HG03135 (cell line): Measurements from ENCODE around the gene AARS2.
A peak's percentile ranks its signal among the peaks of the same experiment; 100 is the strongest.
"Not testable (repeated sequence)": the region's sequence is repeated elsewhere in the genome, so short reads cannot be mapped to it uniquely, and the experiment has no call there.

ENCODE experiments used
- ATAC-seq: cut with Tn5 transposase; IDR thresholded peaks from one replicate; pipeline ENCODE4 v1.9.1; 2021; ENCODE audit warnings: mild to moderate bottlenecking, moderate library complexity; ENCODE audit not compliant: unreplicated experiment

The AARS2 gene

GRCh38 chr6:44312901-44313788 lies at the start of gene AARS2:
Gene AARS2, minus strand, starts transcription at chr6:44313347. Its CDS starts 24 bp downstream, at chr6:44313323.
- ATAC-seq, result peak; percentile 87

- ATAC-seq, result no peak
Observed at GRCh38 chr6:44361947-44362346, 48.8 kb upstream of the AARS2 start.

GRCh38 chr6:44359973-44360372 lies 46.8 kb upstream of the AARS2 start:
- no peak for ATAC-seq

GRCh38 chr6:44356487-44356886 lies 43.3 kb upstream of the AARS2 start:
- no peak for ATAC-seq

GRCh38 chr6:44355640-44356039 lies 42.5 kb upstream of the AARS2 start:
- no peak for ATAC-seq

GRCh38 chr6:44353336-44353735 lies 40.2 kb upstream of the AARS2 start:
- no peak for ATAC-seq

- ATAC-seq, result no peak
Observed at GRCh38 chr6:44352259-44352658, 39.1 kb upstream of the AARS2 start.

GRCh38 chr6:44350650-44350994 lies 37.5 kb upstream of the AARS2 start:
- ATAC-seq, result not testable (repeated sequence)

- ATAC-seq, result no peak
Observed at GRCh38 chr6:44349904-44350649, 36.9 kb upstream of the AARS2 start.

- ATAC-seq, result not testable (repeated sequence)
Observed at GRCh38 chr6:44346818-44347217, 33.7 kb upstream of the AARS2 start.

- no peak for ATAC-seq
Observed at GRCh38 chr6:44342489-44342888, 29.3 kb upstream of the AARS2 start, which contains the start of gene SPATS1. Gene SPATS1, plus strand, starts transcription at chr6:44342650. Its CDS starts 446 bp downstream, at chr6:44343096.

GRCh38 chr6:44342052-44342451 lies 28.9 kb upstream of the AARS2 start:
- ATAC-seq, result no peak

GRCh38 chr6:44341095-44341890 lies 28.1 kb upstream of the AARS2 start:
- ATAC-seq, result no peak

GRCh38 chr6:44339763-44340625 lies 26.8 kb upstream of the AARS2 start:
- ATAC-seq, result no peak

- no peak for ATAC-seq
Observed at GRCh38 chr6:44339301-44339700, 26.2 kb upstream of the AARS2 start.

GRCh38 chr6:44338228-44339122 lies 25.3 kb upstream of the AARS2 start:
- peak; percentile 70 for ATAC-seq

- ATAC-seq, result no peak
Observed at GRCh38 chr6:44335631-44336030, 22.5 kb upstream of the AARS2 start.

GRCh38 chr6:44333942-44334341 lies 20.8 kb upstream of the AARS2 start:
- ATAC-seq, result no peak

- ATAC-seq, result no peak
Observed at GRCh38 chr6:44333273-44333919, 20.2 kb upstream of the AARS2 start.
